HG03064 (cell line): Measurements from ENCODE around the gene GRK4.
A peak's percentile ranks its signal among the peaks of the same experiment; 100 is the strongest.

Source experiments
- ATAC-seq: cut with Tn5 transposase; IDR thresholded peaks from one replicate; pipeline ENCODE4 v1.9.1; 2021; ENCODE audit warnings: low read depth; ENCODE audit not compliant: unreplicated experiment

The GRK4 gene

GRCh38 chr4:3054169-3054759 lies 90.9 kb downstream of the GRK4 start:
- no peak for ATAC-seq

GRCh38 chr4:3059943-3060342 lies 96.6 kb downstream of the GRK4 start:
- ATAC-seq, result no peak

GRCh38 chr4:3060946-3061345 lies 97.6 kb downstream of the GRK4 start:
- ATAC-seq, result no peak

DNA sequence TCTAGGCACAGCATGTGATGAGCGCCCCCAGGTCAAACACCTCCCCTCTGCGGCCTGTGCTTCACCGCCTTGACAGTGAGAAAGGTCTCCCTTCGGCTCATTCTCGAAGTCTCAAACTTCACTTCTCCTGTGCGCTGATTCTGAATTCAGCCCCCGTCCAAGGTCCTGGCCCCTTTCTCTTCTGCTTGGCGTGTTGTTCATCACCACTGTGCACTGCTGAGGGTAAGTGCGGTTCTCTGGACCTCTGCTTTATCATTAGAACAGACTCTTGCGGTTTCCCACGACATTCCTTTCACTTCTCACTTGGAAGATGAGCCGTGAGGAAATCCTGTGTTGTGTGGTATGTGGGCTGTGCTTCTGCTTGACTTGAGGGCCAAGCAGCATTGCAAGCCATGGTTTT lies 99.1 kb downstream of the GRK4 start:
- no peak for ATAC-seq

- ATAC-seq, result no peak
These were observed 102.2 kb downstream of the GRK4 start for GRCh38 chr4:3065551-3065950.

- no peak for ATAC-seq
These were observed 103.5 kb downstream of the GRK4 start for GRCh38 chr4:3066836-3067400.

GRCh38 chr4:3067473-3068001 lies 104.2 kb downstream of the GRK4 start:
- no peak for ATAC-seq

DNA sequence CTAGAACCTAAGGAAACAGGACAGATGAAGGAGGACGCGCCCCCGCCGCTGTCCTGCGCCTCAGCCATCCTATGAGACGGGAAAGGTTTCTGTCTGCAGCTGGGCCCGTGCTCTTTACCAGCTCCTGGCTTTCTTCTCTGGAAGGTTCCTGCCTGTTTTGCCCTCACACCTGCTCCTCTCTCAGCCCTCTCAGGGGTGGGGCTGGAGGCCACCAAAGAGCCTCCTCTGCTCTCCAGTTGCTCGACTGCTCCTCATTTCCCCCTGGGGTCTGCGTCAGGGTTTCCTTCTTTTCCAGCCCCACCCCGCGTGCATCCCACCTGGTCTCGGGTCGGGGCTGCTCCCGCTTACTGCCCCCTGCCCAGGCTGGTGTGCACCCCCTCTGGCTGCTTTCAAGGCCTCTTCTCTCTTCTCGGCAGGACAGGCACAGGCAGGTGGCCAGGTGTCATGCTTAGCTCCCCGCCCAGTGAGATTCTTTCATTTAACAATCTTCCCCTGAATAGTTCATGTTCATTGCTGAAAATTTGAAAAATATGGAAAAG lies 106.4 kb downstream of the GRK4 start:
- no peak for ATAC-seq

GRCh38 chr4:3070709-3071500 lies 107.5 kb downstream of the GRK4 start:
- ATAC-seq, result no peak

DNA sequence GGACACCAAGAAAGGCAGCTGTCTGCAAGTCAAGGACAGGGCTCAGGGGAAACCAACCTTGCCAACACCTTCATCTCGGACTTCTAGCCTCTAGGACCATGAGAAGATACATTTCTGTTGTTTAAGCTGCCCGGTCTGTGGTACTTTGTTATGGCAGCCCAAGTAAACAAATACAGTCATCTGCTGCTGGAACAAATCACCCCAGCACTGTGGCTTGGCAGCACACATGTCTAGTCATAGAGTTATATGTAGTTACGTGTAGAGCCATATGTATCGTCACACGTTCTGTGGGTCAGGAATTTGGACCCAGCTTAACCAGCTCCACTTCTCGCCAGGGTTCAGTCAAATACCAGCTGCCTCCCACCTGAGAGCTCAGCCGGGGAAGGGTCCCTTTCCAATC lies 108.4 kb downstream of the GRK4 start:
- ATAC-seq, result no peak

- peak; percentile 21 for ATAC-seq
These were observed 110.0 kb downstream of the GRK4 start for GRCh38 chr4:3073158-3074077.

DNA sequence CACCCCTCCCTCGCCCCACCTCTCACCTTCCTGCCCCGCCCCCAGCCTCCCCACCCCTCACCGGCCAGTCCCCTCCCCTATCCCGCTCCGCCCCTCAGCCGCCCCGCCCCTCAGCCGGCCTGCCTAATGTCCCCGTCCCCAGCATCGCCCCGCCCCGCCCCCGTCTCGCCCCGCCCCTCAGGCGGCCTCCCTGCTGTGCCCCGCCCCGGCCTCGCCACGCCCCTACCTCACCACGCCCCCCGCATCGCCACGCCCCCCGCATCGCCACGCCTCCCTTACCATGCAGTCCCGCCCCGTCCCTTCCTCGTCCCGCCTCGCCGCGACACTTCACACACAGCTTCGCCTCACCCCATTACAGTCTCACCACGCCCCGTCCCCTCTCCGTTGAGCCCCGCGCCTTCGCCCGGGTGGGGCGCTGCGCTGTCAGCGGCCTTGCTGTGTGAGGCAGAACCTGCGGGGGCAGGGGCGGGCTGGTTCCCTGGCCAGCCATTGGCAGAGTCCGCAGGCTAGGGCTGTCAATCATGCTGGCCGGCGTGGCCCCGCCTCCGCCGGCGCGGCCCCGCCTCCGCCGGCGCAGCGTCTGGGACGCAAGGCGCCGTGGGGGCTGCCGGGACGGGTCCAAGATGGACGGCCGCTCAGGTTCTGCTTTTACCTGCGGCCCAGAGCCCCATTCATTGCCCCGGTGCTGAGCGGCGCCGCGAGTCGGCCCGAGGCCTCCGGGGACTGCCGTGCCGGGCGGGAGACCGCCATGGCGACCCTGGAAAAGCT lies 110.9 kb downstream of the GRK4 start, which contains the start of the genes HTT and HTT-AS:
Gene HTT (plus strand): TSS at position 604 of the 768 bp plus-strand sequence. CDS start 145 bp downstream, at position 749.
Gene HTT-AS (minus strand): TSS at position 461 of the 768 bp plus-strand sequence.
- peak; percentile 64 for ATAC-seq

DNA sequence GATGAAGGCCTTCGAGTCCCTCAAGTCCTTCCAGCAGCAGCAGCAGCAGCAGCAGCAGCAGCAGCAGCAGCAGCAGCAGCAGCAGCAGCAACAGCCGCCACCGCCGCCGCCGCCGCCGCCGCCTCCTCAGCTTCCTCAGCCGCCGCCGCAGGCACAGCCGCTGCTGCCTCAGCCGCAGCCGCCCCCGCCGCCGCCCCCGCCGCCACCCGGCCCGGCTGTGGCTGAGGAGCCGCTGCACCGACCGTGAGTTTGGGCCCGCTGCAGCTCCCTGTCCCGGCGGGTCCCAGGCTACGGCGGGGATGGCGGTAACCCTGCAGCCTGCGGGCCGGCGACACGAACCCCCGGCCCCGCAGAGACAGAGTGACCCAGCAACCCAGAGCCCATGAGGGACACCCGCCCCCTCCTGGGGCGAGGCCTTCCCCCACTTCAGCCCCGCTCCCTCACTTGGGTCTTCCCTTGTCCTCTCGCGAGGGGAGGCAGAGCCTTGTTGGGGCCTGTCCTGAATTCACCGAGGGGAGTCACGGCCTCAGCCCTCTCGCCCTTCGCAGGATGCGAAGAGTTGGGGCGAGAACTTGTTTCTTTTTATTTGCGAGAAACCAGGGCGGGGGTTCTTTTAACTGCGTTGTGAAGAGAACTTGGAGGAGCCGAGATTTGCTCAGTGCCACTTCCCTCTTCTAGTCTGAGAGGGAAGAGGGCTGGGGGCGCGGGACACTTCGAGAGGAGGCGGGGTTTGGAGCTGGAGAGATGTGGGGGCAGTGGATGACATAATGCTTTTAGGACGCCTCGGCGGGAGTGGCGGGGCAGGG lies 111.7 kb downstream of the GRK4 start:
- ATAC-seq, result no peak

DNA sequence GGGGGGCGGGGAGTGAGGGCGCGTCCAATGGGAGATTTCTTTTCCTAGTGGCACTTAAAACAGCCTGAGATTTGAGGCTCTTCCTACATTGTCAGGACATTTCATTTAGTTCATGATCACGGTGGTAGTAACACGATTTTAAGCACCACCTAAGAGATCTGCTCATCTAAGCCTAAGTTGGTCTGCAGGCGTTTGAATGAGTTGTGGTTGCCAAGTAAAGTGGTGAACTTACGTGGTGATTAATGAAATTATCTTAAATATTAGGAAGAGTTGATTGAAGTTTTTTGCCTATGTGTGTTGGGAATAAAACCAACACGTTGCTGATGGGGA lies 112.2 kb downstream of the GRK4 start:
- ATAC-seq, result no peak

GRCh38 chr4:3077796-3078195 lies 114.4 kb downstream of the GRK4 start:
- ATAC-seq, result no peak

DNA sequence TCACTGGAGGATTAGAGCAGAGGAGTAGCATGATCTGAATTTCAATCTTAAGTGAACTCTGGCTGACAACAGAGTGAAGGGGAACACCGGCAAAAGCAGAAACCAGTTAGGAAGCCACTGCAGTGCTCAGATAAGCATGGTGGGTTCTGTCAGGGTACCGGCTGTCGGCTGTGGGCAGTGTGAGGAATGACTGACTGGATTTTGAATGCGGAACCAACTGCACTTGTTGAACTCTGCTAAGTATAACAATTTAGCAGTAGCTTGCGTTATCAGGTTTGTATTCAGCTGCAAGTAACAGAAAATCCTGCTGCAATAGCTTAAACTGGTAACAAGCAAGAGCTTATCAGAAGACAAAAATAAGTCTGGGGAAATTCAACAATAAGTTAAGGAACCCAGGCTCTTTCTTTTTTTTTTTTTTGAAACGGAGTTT lies 116.3 kb downstream of the GRK4 start:
- no peak for ATAC-seq

- no peak for ATAC-seq
These were observed 119.6 kb downstream of the GRK4 start for GRCh38 chr4:3082925-3083515.

GRCh38 chr4:3083732-3084131 lies 120.4 kb downstream of the GRK4 start:
- ATAC-seq, result no peak
